ENCODE data around the gene PRSS33. TPM values are rescaled to one million over a fixed set of nuclear protein-coding genes. Genes with fewer than 3 reads are reported as not detected.

The PRSS33 gene
- total RNA-seq, 4 donors from 2014 or later: not detected

- H3K9me3 ChIP-seq: no peaks in the 10 kb centered on the region
- TF ChIP-seq CTCF (IDR thresholded peaks at IDR 0.05): no peak
- no peak for TF ChIP-seq EP300 (IDR thresholded peaks at IDR 0.05; ENCODE audit: low read depth)
- TF ChIP-seq POLR2AphosphoS5 (IDR thresholded peaks at IDR 0.05): no peak
- no peak for TF ChIP-seq POLR2A (IDR thresholded peaks at IDR 0.05)
- intact Hi-C loops (cut with DNase I; ENCODE audit: low total_unique reads) (no loop called here), in situ Hi-C loops (cut with MboI; ENCODE audit: low pct_ligation_motif_present in 1 of 4, low pct_unique_long_range_greater_than_20kb in 1 of 4, low sequenced_read_pairs in 3 of 4) (no loop called here)
- 73 to 100% methylated on average over 1 to 7 of the region's 7 CpGs for WGBS, 2 donors (ENCODE audit: low coverage in 1 of 2)
- H3K36me3 ChIP-seq: peaks cover 0 to 20% (median 7%) of the 10 kb centered on the region in 4 donors
- peak overlapping the region in 1 of 4 donors; percentile 99 for H3K27ac ChIP-seq
- no peaks in the 10 kb centered on the region for H3K27me3 ChIP-seq
- H3K4me1 ChIP-seq: peaks cover 24 to 40% (median 31%) of the 10 kb centered on the region in 4 donors
- DNase-seq: no peak
- no peak overlapping the region for H3K4me3 ChIP-seq
Measured at GRCh38 chr16:2775131-2775716, 12.1 kb downstream of the PRSS33 start.

GRCh38 chr16:2774161-2774891 is 13.0 kb downstream of the PRSS33 start:
- no peak for TF ChIP-seq POLR2AphosphoS5 (IDR thresholded peaks at IDR 0.05)
- no peak for TF ChIP-seq CTCF (IDR thresholded peaks at IDR 0.05)
- no peak for TF ChIP-seq EP300 (IDR thresholded peaks at IDR 0.05; ENCODE audit: low read depth)
- TF ChIP-seq POLR2A (IDR thresholded peaks at IDR 0.05): no peak
- H3K27me3 ChIP-seq: no peaks in the 10 kb centered on the region
- no peak overlapping the region for H3K27ac ChIP-seq
- 70 to 80% methylated on average over 1 to 7 of the region's 7 CpGs for WGBS, 2 donors (ENCODE audit: low coverage in 1 of 2)
- no peak overlapping the region for H3K4me3 ChIP-seq
- peaks cover 0 to 26% (median 10%) of the 10 kb centered on the region in 4 donors for H3K36me3 ChIP-seq
- intact Hi-C loops (cut with DNase I; ENCODE audit: low total_unique reads): no loop called here
- H3K9me3 ChIP-seq: no peaks in the 10 kb centered on the region
- H3K4me1 ChIP-seq: peaks cover 28 to 49% (median 38%) of the 10 kb centered on the region in 4 donors
- in situ Hi-C loops (cut with MboI; ENCODE audit: low pct_ligation_motif_present in 1 of 4, low pct_unique_long_range_greater_than_20kb in 1 of 4, low sequenced_read_pairs in 3 of 4): no loop called here
- DNase-seq: no peak

DNA sequence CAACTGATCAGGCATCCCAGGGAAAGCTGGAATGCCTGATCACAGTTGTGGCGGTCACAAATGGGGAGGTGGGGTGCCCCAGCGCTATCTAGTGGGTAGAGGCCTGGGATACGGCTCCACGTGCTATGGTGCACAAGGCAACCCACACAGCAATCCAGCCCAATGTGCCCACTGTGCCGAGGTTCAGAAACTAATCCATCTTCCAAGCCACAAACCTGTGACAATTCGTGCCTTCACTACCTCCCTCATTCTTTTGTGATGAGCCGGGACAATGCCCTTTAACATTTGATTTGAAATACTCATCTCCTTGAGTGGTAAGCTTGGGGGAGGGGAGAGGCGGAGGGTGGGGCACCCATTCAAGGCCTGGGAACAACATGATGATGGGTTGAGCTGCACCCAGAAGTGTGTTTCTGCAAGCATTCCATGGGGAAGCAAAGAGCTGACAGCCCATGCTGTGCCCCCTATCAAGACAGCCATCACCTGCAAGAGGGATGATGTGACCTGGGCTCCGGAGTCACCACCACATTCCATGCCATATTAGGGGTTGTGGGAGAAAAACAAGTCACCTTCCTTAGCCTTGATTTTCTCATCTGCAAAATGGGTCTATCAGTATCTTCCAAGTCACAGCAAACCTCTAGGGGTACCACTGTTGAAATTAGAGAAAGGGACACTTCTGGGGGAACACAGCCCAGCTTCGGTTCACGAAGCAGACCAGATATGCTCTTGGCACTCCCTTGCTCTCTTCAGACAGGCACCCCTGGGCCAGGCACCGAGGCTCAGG is 14.0 kb downstream of the PRSS33 start:
- H3K4me1 ChIP-seq: peaks cover 24 to 53% (median 41%) of the 10 kb centered on the region in 4 donors
- TF ChIP-seq EP300 (IDR thresholded peaks at IDR 0.05; ENCODE audit: low read depth) (no peak), CTCF (IDR thresholded peaks at IDR 0.05) (no peak), POLR2AphosphoS5 (IDR thresholded peaks at IDR 0.05) (no peak), POLR2A (IDR thresholded peaks at IDR 0.05) (no peak)
- no peak overlapping the region for H3K27ac ChIP-seq
- intact Hi-C loops (cut with DNase I; ENCODE audit: low total_unique reads): no loop called here
- H3K36me3 ChIP-seq: peaks cover 0 to 35% (median 13%) of the 10 kb centered on the region in 4 donors
- no peaks in the 10 kb centered on the region for H3K9me3 ChIP-seq
- DNase-seq: no peak
- no peak overlapping the region for H3K4me3 ChIP-seq
- no peaks in the 10 kb centered on the region for H3K27me3 ChIP-seq
- in situ Hi-C loops (cut with MboI; ENCODE audit: low pct_ligation_motif_present in 1 of 4, low pct_unique_long_range_greater_than_20kb in 1 of 4, low sequenced_read_pairs in 3 of 4): no loop called here
- WGBS, 2 donors (ENCODE audit: low coverage in 1 of 2): 85% methylated on average over 12 of the region's 12 CpGs; no CpG with 5 or more reads in 1 of the 2 donors
